Gastrocnemius medialis (tissue), 4 donors: ENCODE results near the gene UMAD1. TPM values are rescaled to one million over a fixed set of nuclear protein-coding genes. Genes with fewer than 3 reads are reported as not detected.
"Not testable (repeated sequence)": the region's sequence is repeated elsewhere in the genome, so short reads cannot be mapped to it uniquely, and the experiment has no call there.

Experiments used
- ATAC-seq, 2 donors: fragments of 150-250 bp; one replicate each; pipeline ENCODE4 v1.9.1; 2016
- DNase-seq, 2 donors: peaks; one replicate each; pipeline ENCODE4 v3.0.0-alpha.2; 2019
- H3K27ac ChIP-seq, 4 donors: fragments of 200-600 bp; sonication (generic); 1 replicate in 1 of 4; 2 replicates in 3 of 4; pipeline ENCODE4 v1.5.1; 2016 to 2018; ENCODE audit warnings: mild to moderate bottlenecking in 2 of 4, moderate library complexity in 1 of 4
- H3K27me3 ChIP-seq, 3 donors: fragments of 200-600 bp; sonication (generic) in 2 of 3; 1 replicate in 1 of 3; 2 replicates in 2 of 3; pipeline versions ENCODE4 v1.5.1 to v1.6.0; 2016 to 2019; ENCODE audit warnings: mild to moderate bottlenecking in 1 of 3, moderate library complexity in 1 of 3
- H3K36me3 ChIP-seq, 2 donors: fragments of 200-600 bp; sonication (generic) in 1 of 2; one replicate each; pipeline ENCODE4 v1.5.1; 2017 to 2018
- H3K4me1 ChIP-seq, 2 donors: fragments of 200-600 bp; sonication (generic) in 1 of 2; one replicate each; pipeline ENCODE4 v1.5.1; 2016 to 2017; ENCODE audit warnings: mild to moderate bottlenecking in 2 of 2
- H3K4me3 ChIP-seq, 4 donors: fragments of 200-600 bp; sonication (generic) in 3 of 4; 1 replicate in 1 of 4; 2 replicates in 3 of 4; pipeline ENCODE4 v1.5.1; 2016 to 2019; ENCODE audit warnings: mild to moderate bottlenecking in 2 of 4
- H3K9me3 ChIP-seq, 3 donors: fragments of 200-600 bp; sonication (generic) in 2 of 3; 1 replicate in 1 of 3; 2 replicates in 2 of 3; pipeline ENCODE4 v1.5.1; 2016 to 2019
- POLR2A ChIP-seq, 2 donors: fragments of 450-650 bp; IDR thresholded peaks; one replicate each; pipeline ENCODE4 v1.6.1; 2017; ENCODE audit warnings: antibody characterized with exemption in 2 of 2, mild to moderate bottlenecking in 2 of 2, moderate library complexity in 2 of 2
- in situ Hi-C, 4 donors: fragments of 200-750 bp; cut with MboI; loops; one replicate each; pipeline versions ENCODE4 v1.15.0 to v1.8.0; 2017; ENCODE audit warnings: low sequenced_read_pairs in 4 of 4
- intact Hi-C: fragments of 100-400 bp; cut with DNase I; formaldehyde crosslinking; loops from one replicate; pipeline ENCODE4 v1.15.1; 2023; ENCODE audit warnings: low total_unique reads
- total RNA-seq, 4 donors: library from RNA; depleted of rRNA; stranded (reverse); fragments of >200 nt; gene quantifications; one replicate each; pipeline versions ENCODE4 v1.1.0 to v1.2.3, GENCODE V29; 2016
- TF ChIP-seq, protein P1 (sequence below), 5 experiments: fragments of 450-650 bp in 3 of 5; fragments of 200-600 bp in 2 of 5; sonication (generic) in 2 of 5; IDR thresholded peaks in 4 of 5; conservative IDR thresholded peaks in 1 of 5; 1 replicate in 4 of 5; 2 replicates in 1 of 5; pipeline ENCODE4 v1.5.1; 2016 to 2019; ENCODE audit warnings: antibody characterized with exemption in 5 of 5, mild to moderate bottlenecking in 3 of 5, moderate library complexity in 3 of 5

Gene UMAD1
- total RNA-seq, 4 donors from 2014 or later, result 10.2 to 16.0 (median 11.1) TPM

GRCh38 chr7:7675686-7676085 is 35.1 kb downstream of the UMAD1 start:
- no peaks in the 10 kb centered on the region for H3K27me3 ChIP-seq
- no peaks in the 10 kb centered on the region for H3K9me3 ChIP-seq
- in situ Hi-C loops, result loop anchor here in 1 of 4 donors (25.0 kb wide), 1 partner anchor 287 kb away; the partner anchor contains the start of gene GLCCI1
- H3K4me3 ChIP-seq, result no peak overlapping the region
- TF ChIP-seq, protein P1, sequence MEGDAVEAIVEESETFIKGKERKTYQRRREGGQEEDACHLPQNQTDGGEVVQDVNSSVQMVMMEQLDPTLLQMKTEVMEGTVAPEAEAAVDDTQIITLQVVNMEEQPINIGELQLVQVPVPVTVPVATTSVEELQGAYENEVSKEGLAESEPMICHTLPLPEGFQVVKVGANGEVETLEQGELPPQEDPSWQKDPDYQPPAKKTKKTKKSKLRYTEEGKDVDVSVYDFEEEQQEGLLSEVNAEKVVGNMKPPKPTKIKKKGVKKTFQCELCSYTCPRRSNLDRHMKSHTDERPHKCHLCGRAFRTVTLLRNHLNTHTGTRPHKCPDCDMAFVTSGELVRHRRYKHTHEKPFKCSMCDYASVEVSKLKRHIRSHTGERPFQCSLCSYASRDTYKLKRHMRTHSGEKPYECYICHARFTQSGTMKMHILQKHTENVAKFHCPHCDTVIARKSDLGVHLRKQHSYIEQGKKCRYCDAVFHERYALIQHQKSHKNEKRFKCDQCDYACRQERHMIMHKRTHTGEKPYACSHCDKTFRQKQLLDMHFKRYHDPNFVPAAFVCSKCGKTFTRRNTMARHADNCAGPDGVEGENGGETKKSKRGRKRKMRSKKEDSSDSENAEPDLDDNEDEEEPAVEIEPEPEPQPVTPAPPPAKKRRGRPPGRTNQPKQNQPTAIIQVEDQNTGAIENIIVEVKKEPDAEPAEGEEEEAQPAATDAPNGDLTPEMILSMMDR (IDR thresholded peaks at IDR 0.05 in 4 of 5, conservative IDR thresholded peaks at IDR 0.05 in 1 of 5), result no peak
- no peak for TF ChIP-seq POLR2A (IDR thresholded peaks at IDR 0.05)
- ATAC-seq (no peak), DNase-seq (no peak)
- H3K4me1 ChIP-seq, result peaks cover under 1 to 4% of the 10 kb centered on the region in 2 donors
- H3K36me3 ChIP-seq, result no peaks in the 10 kb centered on the region
- intact Hi-C loops, result no loop called here
- no peak overlapping the region for H3K27ac ChIP-seq

- ATAC-seq, result not testable (repeated sequence)
Observed at GRCh38 chr7:7679640-7680039, 39.1 kb downstream of the UMAD1 start.

DNA sequence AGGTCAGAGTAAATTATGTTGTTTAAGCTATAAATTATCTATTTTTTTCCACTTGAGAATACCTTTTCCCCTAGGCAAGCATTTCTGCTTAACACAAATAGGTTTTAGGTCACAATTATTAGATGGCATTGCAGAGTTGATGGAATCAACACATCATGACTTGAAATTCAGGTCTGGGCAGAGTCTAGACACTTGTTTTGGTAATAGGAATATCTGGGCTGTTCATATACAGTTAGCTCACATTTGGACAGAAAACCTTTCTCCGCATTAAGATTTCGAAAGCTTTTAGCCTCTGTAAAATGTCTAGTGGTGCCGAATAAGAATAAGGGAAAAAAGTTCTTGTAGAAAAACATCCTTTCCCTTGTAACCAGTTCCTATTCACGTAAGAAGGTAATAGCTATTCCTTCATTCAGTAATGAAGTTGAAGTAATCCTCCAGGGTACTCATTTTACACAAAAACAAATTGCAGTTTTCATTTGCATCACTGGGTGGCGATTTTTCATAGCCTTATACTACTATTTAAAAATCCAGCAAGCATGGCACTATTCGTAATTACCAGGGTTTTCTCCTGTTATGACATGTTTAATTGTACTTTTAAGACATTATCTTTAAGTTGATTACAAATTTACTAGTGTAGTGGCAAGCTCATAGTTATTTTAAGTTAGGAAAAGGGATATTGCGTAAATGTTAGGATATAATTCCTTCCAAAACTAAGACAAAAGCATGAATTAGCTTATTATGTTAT is 40.8 kb downstream of the UMAD1 start:
- peak overlapping the region; percentile 7 to 33 (median 12) for H3K4me3 ChIP-seq
- H3K4me1 ChIP-seq, result peaks cover 22 to 25% of the 10 kb centered on the region in 2 donors
- intact Hi-C loops, result loop anchor here (1.0 to 5.0 kb wide), 3 partner anchors 80 to 535 kb away; partner anchors contain the start of gene GLCCI1
- DNase-seq, result peak; percentile 14 to 23
- in situ Hi-C loops, result loop anchor here in 3 of 4 donors (5.0 to 25.0 kb wide), 4 partner anchors 73 to 533 kb away; partner anchors contain the start of gene GLCCI1 (in 1 of the 3)
- no peaks in the 10 kb centered on the region for H3K9me3 ChIP-seq
- H3K27ac ChIP-seq, result peak overlapping the region; percentile 67 to 85 (median 73)
- H3K27me3 ChIP-seq, result no peaks in the 10 kb centered on the region
- peak; percentile 98 to 99 for ATAC-seq
- no peak for TF ChIP-seq POLR2A (IDR thresholded peaks at IDR 0.05)
- TF ChIP-seq, protein P1 (IDR thresholded peaks at IDR 0.05 in 4 of 5, conservative IDR thresholded peaks at IDR 0.05 in 1 of 5), result peak; percentile 48 to 70 (median 56)
- no peaks in the 10 kb centered on the region for H3K36me3 ChIP-seq

More at GRCh38 chr7:7679640-7680039, 39.1 kb downstream of the UMAD1 start:
- H3K9me3 ChIP-seq, DNase-seq, H3K36me3 ChIP-seq, H3K4me3 ChIP-seq, H3K27me3 ChIP-seq: not testable (repeated sequence)
- in situ Hi-C loops, result loop anchor here in 3 of 4 donors (5.0 to 25.0 kb wide), 4 partner anchors 75 to 535 kb away; partner anchors contain the start of gene GLCCI1 (in 1 of the 3)
- Histone ChIP-seq H3K27ac (peak overlapping the region in 2 of 4 donors; percentile 67 to 78), H3K4me1 (peaks cover 22 to 25% of the 10 kb centered on the region in 2 donors)
- intact Hi-C loops, result loop anchor here (5.0 kb wide), 1 partner anchor 288 kb away; the partner anchor contains the start of gene GLCCI1

GRCh38 chr7:7681936-7682329 is 41.4 kb downstream of the UMAD1 start:
- ATAC-seq (peak in 1 of 2 donors; percentile 43), DNase-seq (no peak)
- in situ Hi-C loops (loop anchor here in 3 of 4 donors (5.0 to 25.0 kb wide), 4 partner anchors 73 to 533 kb away; partner anchors contain the start of gene GLCCI1 (in 1 of the 3)), intact Hi-C loops (loop anchor here (1.0 to 5.0 kb wide), 3 partner anchors 79 to 534 kb away; partner anchors contain the start of gene GLCCI1)
- TF ChIP-seq POLR2A (IDR thresholded peaks at IDR 0.05), result no peak
- TF ChIP-seq, protein P1 (IDR thresholded peaks at IDR 0.05 in 4 of 5, conservative IDR thresholded peaks at IDR 0.05 in 1 of 5), result no peak
- H3K4me1 ChIP-seq, result peaks cover 22 to 29% of the 10 kb centered on the region in 2 donors
- peak overlapping the region; percentile 67 to 85 (median 73) for H3K27ac ChIP-seq
- no peaks in the 10 kb centered on the region for H3K27me3 ChIP-seq
- H3K9me3 ChIP-seq, result no peaks in the 10 kb centered on the region
- peak overlapping the region in 1 of 4 donors; percentile 10 for H3K4me3 ChIP-seq
- no peaks in the 10 kb centered on the region for H3K36me3 ChIP-seq

GRCh38 chr7:7682861-7683260 is 42.3 kb downstream of the UMAD1 start:
- in situ Hi-C loops (loop anchor here in 3 of 4 donors (5.0 to 25.0 kb wide), 4 partner anchors 72 to 532 kb away; partner anchors contain the start of gene GLCCI1 (in 1 of the 3)), intact Hi-C loops (loop anchor here (5.0 kb wide), 1 partner anchor 284 kb away; the partner anchor contains the start of gene GLCCI1)
- TF ChIP-seq, protein P1 (IDR thresholded peaks at IDR 0.05 in 4 of 5, conservative IDR thresholded peaks at IDR 0.05 in 1 of 5), result no peak
- no peak for TF ChIP-seq POLR2A (IDR thresholded peaks at IDR 0.05)
- no peaks in the 10 kb centered on the region for H3K36me3 ChIP-seq
- ATAC-seq (no peak), DNase-seq (no peak)
- H3K4me3 ChIP-seq, result peak overlapping the region in 2 of 4 donors; percentile 7 to 19
- no peaks in the 10 kb centered on the region for H3K9me3 ChIP-seq
- H3K27ac ChIP-seq, result peak overlapping the region in 3 of 4 donors; percentile 67 to 85 (median 78)
- no peaks in the 10 kb centered on the region for H3K27me3 ChIP-seq
- H3K4me1 ChIP-seq, result peaks cover 31 to 39% of the 10 kb centered on the region in 2 donors
